Type B pancreatic cell (in vitro differentiated cells): ENCODE measurements around the gene SLC25A25. TPM values are rescaled to one million over a fixed set of nuclear protein-coding genes. Genes with fewer than 3 reads are reported as not detected.

Experiments
- DNase-seq: peaks from one replicate; pipeline ENCODE4 v3.0.0; 2021; ENCODE audit warnings: mixed read lengths; ENCODE audit not compliant: unreplicated experiment; ENCODE audit errors: extremely low spot score
- H3K27ac Mint-ChIP-seq: 2 replicates; pipeline ENCODE4 v1.8.0; 2021; ENCODE audit warnings: mild to moderate bottlenecking, mixed read lengths
- H3K27me3 Mint-ChIP-seq: 2 replicates; pipeline ENCODE4 v1.8.0; 2021; ENCODE audit warnings: mixed read lengths
- H3K36me3 Mint-ChIP-seq: 2 replicates; pipeline ENCODE4 v1.8.0; 2021; ENCODE audit warnings: mixed read lengths
- H3K4me1 Mint-ChIP-seq: one replicate; pipeline ENCODE4 v1.8.0; 2021; ENCODE audit warnings: mixed read lengths; ENCODE audit not compliant: unreplicated experiment
- H3K4me3 Mint-ChIP-seq: 2 replicates; pipeline ENCODE4 v1.8.0; 2021; ENCODE audit warnings: mild to moderate bottlenecking, mixed read lengths
- H3K9me3 Mint-ChIP-seq: 2 replicates; pipeline ENCODE4 v1.8.0; 2021; ENCODE audit warnings: mixed read lengths
- CTCF ChIP-seq: fragments of 200-600 bp; sonication (generic); conservative IDR thresholded peaks from 2 replicates; pipeline ENCODE4 v1.5.0; 2021; ENCODE audit warnings: antibody characterized with exemption, mild to moderate bottlenecking
- total RNA-seq: library from RNA; stranded (reverse); gene quantifications from 2 replicates; pipeline ENCODE4 v1.2.1, GENCODE V29; 2021; ENCODE audit warnings: low replicate concordance

Gene SLC25A25
- total RNA-seq, 1 donor from 2014 or later, result 19.1 TPM

GRCh38 chr9:128059365-128059983, 8.6 kb upstream of the SLC25A25 start:
- H3K9me3 Mint-ChIP-seq, result no peaks in the 10 kb centered on the region
- no peaks in the 10 kb centered on the region for H3K36me3 Mint-ChIP-seq
- peaks cover 22% of the 10 kb centered on the region for H3K4me1 Mint-ChIP-seq
- no peak overlapping the region for H3K4me3 Mint-ChIP-seq
- H3K27me3 Mint-ChIP-seq, result no peaks in the 10 kb centered on the region
- DNase-seq, result no peak
- no peak for TF ChIP-seq CTCF
- H3K27ac Mint-ChIP-seq, result no peak overlapping the region

GRCh38 chr9:128061275-128061960, 6.6 kb upstream of the SLC25A25 start:
- Mint-ChIP-seq H3K27me3 (no peaks in the 10 kb centered on the region), H3K9me3 (no peaks in the 10 kb centered on the region), H3K27ac (no peak overlapping the region), H3K36me3 (peaks cover 4% of the 10 kb centered on the region), H3K4me1 (peaks cover 23% of the 10 kb centered on the region), H3K4me3 (no peak overlapping the region)
- no peak for TF ChIP-seq CTCF
- no peak for DNase-seq

- no peak for TF ChIP-seq CTCF
- no peaks in the 10 kb centered on the region for H3K9me3 Mint-ChIP-seq
- H3K4me3 Mint-ChIP-seq, result no peak overlapping the region
- H3K27me3 Mint-ChIP-seq, result no peaks in the 10 kb centered on the region
- DNase-seq, result no peak
- peaks cover 18% of the 10 kb centered on the region for H3K4me1 Mint-ChIP-seq
- H3K27ac Mint-ChIP-seq, result no peak overlapping the region
- H3K36me3 Mint-ChIP-seq, result peaks cover 4% of the 10 kb centered on the region
These were observed 5.8 kb upstream of the SLC25A25 start for GRCh38 chr9:128062279-128062678.

GRCh38 chr9:128062846-128063831, 4.9 kb upstream of the SLC25A25 start:
- no peak overlapping the region for H3K4me3 Mint-ChIP-seq
- no peaks in the 10 kb centered on the region for H3K9me3 Mint-ChIP-seq
- TF ChIP-seq CTCF, result no peak
- peaks cover 4% of the 10 kb centered on the region for H3K36me3 Mint-ChIP-seq
- no peak overlapping the region for H3K27ac Mint-ChIP-seq
- DNase-seq, result no peak
- no peaks in the 10 kb centered on the region for H3K27me3 Mint-ChIP-seq
- peaks cover 10% of the 10 kb centered on the region for H3K4me1 Mint-ChIP-seq

GRCh38 chr9:128065907-128066712, 1.9 kb upstream of the SLC25A25 start:
- Mint-ChIP-seq H3K27ac (no peak overlapping the region), H3K4me1 (peaks cover 24% of the 10 kb centered on the region), H3K36me3 (peaks cover 8% of the 10 kb centered on the region), H3K4me3 (peak overlapping the region; percentile 76), H3K27me3 (no peaks in the 10 kb centered on the region), H3K9me3 (no peaks in the 10 kb centered on the region)
- TF ChIP-seq CTCF, result no peak
- DNase-seq, result no peak
